Neural progenitor cell (in vitro differentiated cells): ENCODE measurements around the gene GTPBP1. TPM values are rescaled to one million over a fixed set of nuclear protein-coding genes. Genes with fewer than 3 reads are reported as not detected.

Experiments used
- DNase-seq: peaks from one replicate; pipeline ENCODE4 v3.0.0-alpha.2; 2016; ENCODE audit warnings: low spot score
- H2AFZ ChIP-seq: fragments of 200-600 bp; sonication (generic); replicated peaks from 2 replicates; pipeline ENCODE4 v1.6.1; 2016; ENCODE audit warnings: antibody characterized with exemption
- H3F3A ChIP-seq: fragments of 200-600 bp; sonication (generic); 2 replicates; pipeline ENCODE4 v1.6.1; 2016; ENCODE audit warnings: antibody characterized with exemption, low read depth
- H3K27ac ChIP-seq: fragments of 200-600 bp; sonication (generic); 2 replicates; pipeline ENCODE4 v1.5.1; 2016; ENCODE audit warnings: mild to moderate bottlenecking
- H3K27me3 ChIP-seq: fragments of 200-600 bp; sonication (generic); 2 replicates; pipeline ENCODE4 v1.6.1; 2016; ENCODE audit warnings: mild to moderate bottlenecking, moderate library complexity
- H3K36me3 ChIP-seq: fragments of 200-600 bp; sonication (generic); 2 replicates; pipeline ENCODE4 v1.5.1; 2016
- H3K4me1 ChIP-seq: fragments of 200-600 bp; sonication (generic); 2 replicates; pipeline ENCODE4 v1.6.1; 2016; ENCODE audit warnings: mixed run types
- H3K4me2 ChIP-seq: fragments of 200-600 bp; sonication (generic); 2 replicates; pipeline ENCODE4 v1.6.1; 2016
- H3K4me3 ChIP-seq: fragments of 200-600 bp; sonication (generic); 2 replicates; pipeline ENCODE4 v1.5.1; 2016
- H3K79me2 ChIP-seq: fragments of 200-600 bp; sonication (generic); 2 replicates; pipeline ENCODE4 v1.6.1; 2016; ENCODE audit warnings: low read depth
- H3K9ac ChIP-seq: fragments of 200-600 bp; sonication (generic); 2 replicates; pipeline ENCODE4 v1.6.1; 2016
- H3K9me3 ChIP-seq: fragments of 200-600 bp; sonication (generic); 2 replicates; pipeline ENCODE4 v1.5.1; 2016; ENCODE audit warnings: low read depth
- H4K20me1 ChIP-seq: fragments of 200-600 bp; sonication (generic); 2 replicates; pipeline ENCODE4 v1.6.1; 2016; ENCODE audit warnings: low read depth
- H3K27ac Mint-ChIP-seq: 3 replicates; pipeline ENCODE4 v1.8.0; 2021; ENCODE audit warnings: mixed read lengths
- H3K27me3 Mint-ChIP-seq: 2 replicates; pipeline ENCODE4 v1.8.0; 2022; ENCODE audit warnings: low read depth, mild to moderate bottlenecking, inconsistent platforms, moderate library complexity, mixed read lengths; ENCODE audit not compliant: insufficient read depth
- H3K36me3 Mint-ChIP-seq: 3 replicates; pipeline ENCODE4 v1.8.0; 2021; ENCODE audit warnings: mixed read lengths
- H3K4me1 Mint-ChIP-seq: 3 replicates; pipeline ENCODE4 v1.8.0; 2021; ENCODE audit warnings: mixed read lengths
- H3K4me3 Mint-ChIP-seq: 3 replicates; pipeline ENCODE4 v1.8.0; 2021; ENCODE audit warnings: mild to moderate bottlenecking, moderate library complexity, mixed read lengths
- H3K9me3 Mint-ChIP-seq: 3 replicates; pipeline ENCODE4 v1.8.0; 2020; ENCODE audit warnings: mixed read lengths
- CTCF ChIP-seq: fragments of 200-600 bp; sonication (generic); IDR thresholded peaks from 2 replicates; pipeline ENCODE4 v1.5.1; 2017; ENCODE audit warnings: antibody characterized with exemption, mild to moderate bottlenecking
- EZH2 ChIP-seq: fragments of 200-600 bp; sonication (generic); IDR thresholded peaks from 2 replicates; pipeline ENCODE4 v1.6.1; 2017; ENCODE audit warnings: antibody characterized with exemption, mild to moderate bottlenecking, moderate library complexity
- EZH2phosphoT487 ChIP-seq: fragments of 200-600 bp; sonication (generic); IDR thresholded peaks from 2 replicates; pipeline ENCODE4 v1.6.1; 2017; ENCODE audit warnings: antibody characterized with exemption
- total RNA-seq: library from RNA; depleted of rRNA; stranded (reverse); fragments of >200 nt; gene quantifications from 2 replicates; pipeline ENCODE4 v1.2.3, GENCODE V29; 2015; ENCODE audit warnings: low replicate concordance

The GTPBP1 gene
- total RNA-seq, 1 donor from 2014 or later, result 40.8 TPM

- Histone ChIP-seq H3K27ac (no peak overlapping the region), H3K9ac (no peak overlapping the region), H3K4me3 (no peak overlapping the region), H3K36me3 (no peaks in the 10 kb centered on the region), H4K20me1 (no peaks in the 10 kb centered on the region), H3K4me1 (peaks cover 3% of the 10 kb centered on the region), H3K9me3 (no peaks in the 10 kb centered on the region), H3F3A (no peaks in the 10 kb centered on the region), H3K79me2 (no peaks in the 10 kb centered on the region), H3K27me3 (no peaks in the 10 kb centered on the region), H2AFZ (no peak overlapping the region), H3K4me2 (no peak overlapping the region)
- no peaks in the 10 kb centered on the region for H3K36me3 Mint-ChIP-seq
- H3K27me3 Mint-ChIP-seq, result peaks cover 8% of the 10 kb centered on the region
- peaks cover 9% of the 10 kb centered on the region for H3K4me1 Mint-ChIP-seq
- TF ChIP-seq CTCF (no peak), EZH2phosphoT487 (no peak), EZH2 (no peak)
- DNase-seq, result no peak
- no peak overlapping the region for H3K4me3 Mint-ChIP-seq
- no peaks in the 10 kb centered on the region for H3K9me3 Mint-ChIP-seq
- no peak overlapping the region for H3K27ac Mint-ChIP-seq
Observed at GRCh38 chr22:38773363-38773946, 67.7 kb downstream of the GTPBP1 start.

GRCh38 chr22:38774496-38775166, 68.9 kb downstream of the GTPBP1 start:
- Mint-ChIP-seq H3K27me3 (peaks cover 5% of the 10 kb centered on the region), H3K27ac (peak overlapping the region; percentile 60), H3K4me1 (peaks cover 4% of the 10 kb centered on the region), H3K36me3 (no peaks in the 10 kb centered on the region), H3K4me3 (no peak overlapping the region), H3K9me3 (no peaks in the 10 kb centered on the region)
- no peaks in the 10 kb centered on the region for H3K36me3 ChIP-seq
- DNase-seq, result no peak
- no peaks in the 10 kb centered on the region for H3K27me3 ChIP-seq
- no peaks in the 10 kb centered on the region for H3K4me1 ChIP-seq
- H3K27ac ChIP-seq, result no peak overlapping the region
- H2AFZ ChIP-seq, result no peak overlapping the region
- TF ChIP-seq EZH2 (no peak), EZH2phosphoT487 (no peak), CTCF (no peak)
- no peaks in the 10 kb centered on the region for H3F3A ChIP-seq
- H3K9me3 ChIP-seq, result no peaks in the 10 kb centered on the region
- no peak overlapping the region for H3K4me3 ChIP-seq
- H3K9ac ChIP-seq, result no peak overlapping the region
- no peaks in the 10 kb centered on the region for H4K20me1 ChIP-seq
- H3K4me2 ChIP-seq, result no peak overlapping the region
- H3K79me2 ChIP-seq, result no peaks in the 10 kb centered on the region

GRCh38 chr22:38775656-38776055, 69.9 kb downstream of the GTPBP1 start:
- H4K20me1 ChIP-seq, result no peaks in the 10 kb centered on the region
- no peak overlapping the region for H3K4me2 ChIP-seq
- no peaks in the 10 kb centered on the region for H3K27me3 ChIP-seq
- H3K4me1 ChIP-seq, result no peaks in the 10 kb centered on the region
- H3K9me3 ChIP-seq, result no peaks in the 10 kb centered on the region
- H3K4me3 ChIP-seq, result no peak overlapping the region
- peaks cover 5% of the 10 kb centered on the region for H3K27me3 Mint-ChIP-seq
- no peaks in the 10 kb centered on the region for H3K36me3 Mint-ChIP-seq
- H3K9me3 Mint-ChIP-seq, result no peaks in the 10 kb centered on the region
- no peak overlapping the region for H3K27ac ChIP-seq
- H3K4me1 Mint-ChIP-seq, result peaks cover 4% of the 10 kb centered on the region
- H3K27ac Mint-ChIP-seq, result no peak overlapping the region
- no peak for TF ChIP-seq EZH2
- no peak for TF ChIP-seq EZH2phosphoT487
- TF ChIP-seq CTCF, result no peak
- no peaks in the 10 kb centered on the region for H3F3A ChIP-seq
- no peaks in the 10 kb centered on the region for H3K36me3 ChIP-seq
- no peak for DNase-seq
- H3K4me3 Mint-ChIP-seq, result no peak overlapping the region
- H2AFZ ChIP-seq, result no peak overlapping the region
- no peak overlapping the region for H3K9ac ChIP-seq
- H3K79me2 ChIP-seq, result no peaks in the 10 kb centered on the region
